ENCODE results near the gene CEBPZ.

GRCh38 chr2:37232131-37232933 lies 936 bp upstream of the CEBPZ start:
- no peak for TF ChIP-seq CTCF (conservative IDR thresholded peaks at IDR 0.05 in 1 of 2, IDR thresholded peaks at IDR 0.05 in 1 of 2; ENCODE audit: low read depth in 1 of 2, low read length in 2 of 2)
- no peak for TF ChIP-seq EZH2 (IDR thresholded peaks at IDR 0.05; ENCODE audit: low read length, missing control alignments)
